GM19043 (cell line): ENCODE measurements around the gene BHLHE40.

Experiments
- ATAC-seq: cut with Tn5 transposase; IDR thresholded peaks from one replicate; pipeline ENCODE4 v1.9.1; 2021; ENCODE audit warnings: low read depth; ENCODE audit not compliant: unreplicated experiment

The BHLHE40 gene

DNA sequence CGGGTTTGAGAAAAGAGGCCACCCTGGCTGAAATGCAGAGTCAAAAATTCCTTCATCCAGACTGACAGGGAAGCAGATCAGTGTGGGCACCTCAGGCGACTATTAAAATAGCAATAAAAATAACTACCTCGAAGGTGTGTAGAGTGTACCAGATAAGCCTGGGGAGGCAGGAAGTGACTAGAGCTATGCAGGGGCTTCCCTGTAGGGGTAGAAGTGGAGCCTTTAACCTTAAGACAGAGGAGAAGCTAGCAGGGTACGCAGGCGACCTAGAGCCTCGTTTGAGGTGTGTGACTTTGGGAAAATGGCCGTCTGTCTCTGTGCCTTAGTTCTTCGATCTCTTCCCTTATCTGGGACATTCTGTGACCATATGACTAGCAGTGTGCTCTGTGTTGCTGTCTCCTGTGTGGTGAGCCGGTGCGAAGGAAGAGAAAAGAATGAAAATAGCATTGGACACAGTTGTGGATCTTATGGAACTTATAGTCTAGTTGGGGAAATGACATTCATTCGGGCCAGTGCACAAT, 17.6 kb downstream of the BHLHE40 start:
- no peak for ATAC-seq

DNA sequence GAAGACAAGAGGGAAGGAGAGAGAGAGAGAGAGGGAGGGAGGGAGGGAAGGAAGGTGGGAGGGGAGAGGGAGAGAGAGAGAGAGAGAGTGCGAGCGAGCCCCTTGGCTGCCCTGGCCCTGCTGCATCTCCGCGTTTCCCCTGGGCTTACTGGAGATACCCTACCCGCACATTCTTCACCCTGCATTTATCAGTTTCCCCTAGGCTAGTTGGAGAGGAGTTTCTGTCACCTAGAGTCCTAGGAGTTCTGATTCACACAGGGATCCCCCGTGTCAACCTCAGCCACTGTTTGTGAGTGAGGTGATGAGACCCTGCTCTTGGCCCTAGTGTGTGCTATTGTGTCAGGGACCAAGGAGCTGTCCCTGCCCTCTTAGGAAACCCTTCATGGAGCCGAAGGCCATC, 18.7 kb downstream of the BHLHE40 start:
- ATAC-seq = no peak

DNA sequence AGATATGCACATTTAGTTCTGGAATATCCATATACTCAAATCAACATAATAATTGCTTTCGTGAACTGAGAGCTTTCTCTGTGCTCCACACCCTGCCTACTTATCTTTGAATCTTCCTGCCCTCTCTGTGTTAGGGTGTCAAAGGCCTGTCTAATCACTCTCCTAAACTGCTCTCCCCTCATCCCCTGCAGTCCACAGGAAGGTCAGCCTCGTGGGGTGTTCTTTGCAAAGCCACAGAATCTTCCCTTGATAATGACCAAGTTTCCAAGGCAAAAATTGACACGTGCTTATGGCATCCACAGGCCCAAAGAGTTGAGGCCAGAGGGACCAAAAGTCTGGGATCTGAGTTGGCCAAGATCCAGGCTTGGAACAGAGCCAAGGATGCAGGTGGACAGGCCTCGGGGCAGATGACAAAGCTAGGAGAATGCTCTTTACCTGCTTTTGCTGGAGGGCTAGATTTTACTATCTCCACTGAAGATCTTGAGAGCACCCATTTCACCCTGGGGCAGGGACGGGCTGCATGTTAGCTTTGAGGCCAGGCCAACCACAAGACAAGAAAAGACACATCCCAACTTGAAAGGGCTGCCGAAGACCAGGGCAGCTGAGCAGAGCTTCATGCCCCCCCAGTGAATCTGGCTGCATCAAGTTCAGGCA, 20.4 kb downstream of the BHLHE40 start:
- ATAC-seq = no peak

DNA sequence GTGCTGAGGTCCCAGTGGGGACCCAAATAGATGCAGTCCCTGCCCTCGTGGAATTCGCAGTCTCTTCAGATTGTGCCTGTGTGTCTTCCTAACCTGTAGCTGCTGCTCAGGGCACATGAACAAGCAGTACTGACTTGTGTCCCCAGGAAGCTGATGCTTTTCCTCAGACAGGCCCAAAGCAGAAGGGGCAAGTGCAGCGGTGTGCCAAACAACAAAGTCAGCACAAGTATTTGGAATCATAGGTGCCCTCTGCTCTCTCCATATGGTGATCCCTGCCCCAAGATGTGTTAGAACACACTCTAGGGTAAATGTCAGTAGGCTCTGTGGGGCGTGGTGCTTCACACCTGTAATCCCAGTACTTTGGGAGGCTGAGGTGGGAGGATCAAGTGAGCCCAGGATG, 21.9 kb downstream of the BHLHE40 start:
- no peak for ATAC-seq

DNA sequence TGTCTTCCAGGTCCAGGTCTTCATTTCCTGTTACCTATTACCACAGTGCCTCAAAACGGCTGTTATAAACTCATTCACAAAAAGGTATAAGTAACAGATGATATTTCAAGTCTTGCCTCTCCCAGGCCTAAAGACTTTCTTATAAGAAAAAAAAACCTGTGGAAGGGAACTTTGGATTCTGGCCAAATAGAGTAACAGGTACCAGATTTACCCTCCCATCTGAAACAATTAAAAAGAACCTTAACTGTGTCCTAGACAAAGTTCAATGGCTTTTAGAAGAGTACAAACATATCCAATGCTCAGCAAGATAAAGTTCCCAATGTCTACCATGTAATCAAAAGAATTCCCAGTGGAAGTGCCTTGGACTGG, 22.6 kb downstream of the BHLHE40 start:
- no peak for ATAC-seq

DNA sequence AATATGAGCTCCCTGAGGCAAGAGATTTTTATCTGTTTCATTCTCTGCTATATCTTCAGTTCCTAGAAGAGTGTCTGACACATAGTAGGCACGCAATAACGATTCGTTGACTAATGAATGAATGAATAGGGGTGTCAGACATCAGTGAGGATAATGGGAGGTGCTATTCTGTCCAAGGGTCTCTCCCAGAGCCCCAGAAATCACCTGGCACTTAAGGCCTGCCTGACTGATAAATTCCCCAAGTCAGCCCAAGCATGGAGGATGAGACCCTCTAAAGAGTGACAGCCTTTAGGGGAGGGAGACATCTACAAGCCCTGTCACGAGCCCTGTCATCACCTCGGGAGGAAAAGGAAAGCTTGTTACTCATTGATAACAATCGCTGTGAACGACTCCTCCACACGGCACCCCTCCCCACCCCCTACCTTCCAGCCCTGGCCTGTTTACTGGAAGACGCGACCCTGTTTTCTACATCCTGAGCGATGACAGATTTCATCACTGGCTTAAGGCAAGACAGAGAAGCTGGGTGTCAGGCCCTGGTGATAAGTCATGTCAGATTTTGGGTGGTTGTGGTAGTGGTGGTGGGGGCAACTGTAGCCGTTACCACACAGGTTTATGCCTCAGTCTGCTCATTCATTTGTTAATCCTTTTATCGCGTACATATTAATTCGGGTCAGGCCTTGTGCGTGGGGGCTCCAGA, 23.1 kb downstream of the BHLHE40 start:
- no peak for ATAC-seq

DNA sequence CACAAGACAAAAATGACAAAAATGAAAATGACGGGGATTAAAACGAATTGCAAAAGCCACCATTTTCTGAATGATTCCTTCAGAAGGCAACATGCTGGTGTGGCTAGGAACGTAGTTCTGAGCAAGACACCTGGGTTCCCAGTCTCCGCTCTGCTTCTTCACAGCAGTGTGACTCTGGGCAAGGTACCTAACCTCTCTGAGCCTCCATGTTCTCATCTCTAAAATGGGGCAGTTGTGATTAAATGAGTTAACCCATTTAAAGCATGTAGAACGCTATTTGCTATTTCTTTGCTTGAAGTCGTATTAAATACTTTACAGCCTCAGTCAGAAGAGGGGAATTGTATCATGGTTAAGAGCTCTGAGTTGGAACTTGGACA, 23.6 kb downstream of the BHLHE40 start:
- ATAC-seq = no peak

DNA sequence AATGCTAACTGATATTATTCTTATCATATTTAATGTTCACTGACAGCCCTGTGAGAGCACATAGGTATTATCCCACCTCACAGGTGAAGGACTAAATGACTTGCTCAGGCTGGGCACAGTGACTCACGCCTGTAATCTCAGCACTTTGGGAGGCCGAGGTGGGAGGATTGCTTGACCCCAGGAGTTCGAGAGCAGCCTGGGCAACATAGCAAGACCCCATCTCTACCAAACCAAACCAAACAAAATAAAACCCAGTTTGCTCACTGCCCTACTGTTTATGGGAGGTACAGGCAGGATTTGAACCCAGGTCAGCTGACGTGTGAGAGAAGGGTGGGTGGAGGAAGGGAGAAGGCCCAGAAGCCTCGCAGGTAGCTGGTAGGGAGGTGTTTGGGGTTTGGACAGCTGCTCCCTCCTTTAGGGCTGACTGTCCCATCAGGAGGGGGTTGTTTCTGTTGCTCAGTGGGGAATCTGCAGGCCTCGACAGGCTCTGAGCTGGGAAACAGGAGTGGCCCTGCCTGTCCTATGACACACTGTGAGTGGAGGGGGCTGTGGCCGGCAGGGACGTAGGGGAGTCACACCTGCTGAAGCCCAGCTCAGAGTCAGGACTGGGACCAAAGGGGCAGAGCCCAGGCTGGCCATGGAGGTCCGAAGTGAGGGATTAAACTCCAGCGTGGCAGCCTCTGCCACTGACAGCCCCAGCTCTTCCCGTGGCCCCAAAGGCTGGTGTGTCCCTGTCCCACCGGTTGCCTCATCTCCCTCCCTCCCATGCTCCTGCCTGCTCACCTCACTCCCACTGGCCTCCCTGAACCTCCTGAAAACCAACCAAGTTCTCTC, 25.3 kb downstream of the BHLHE40 start:
- ATAC-seq = no peak

DNA sequence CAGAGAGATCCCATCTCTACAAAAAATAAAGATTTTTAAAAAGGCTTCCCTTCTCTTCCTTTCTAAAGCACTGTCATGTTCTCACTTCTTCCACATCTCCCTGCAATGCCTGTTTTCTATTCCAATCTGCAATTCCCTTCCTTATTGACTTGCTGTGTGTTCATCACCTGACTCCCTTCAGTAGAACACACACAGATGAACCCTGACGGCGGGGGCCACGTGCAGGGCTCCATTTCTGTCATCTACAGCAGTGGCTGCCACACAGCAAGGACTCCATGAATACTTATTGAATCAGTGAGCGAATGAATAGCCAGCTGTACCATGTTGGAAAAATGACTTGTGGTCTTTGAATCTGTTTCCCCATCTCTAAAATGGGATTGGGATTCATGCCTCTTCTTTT, 26.1 kb downstream of the BHLHE40 start:
- no peak for ATAC-seq

DNA sequence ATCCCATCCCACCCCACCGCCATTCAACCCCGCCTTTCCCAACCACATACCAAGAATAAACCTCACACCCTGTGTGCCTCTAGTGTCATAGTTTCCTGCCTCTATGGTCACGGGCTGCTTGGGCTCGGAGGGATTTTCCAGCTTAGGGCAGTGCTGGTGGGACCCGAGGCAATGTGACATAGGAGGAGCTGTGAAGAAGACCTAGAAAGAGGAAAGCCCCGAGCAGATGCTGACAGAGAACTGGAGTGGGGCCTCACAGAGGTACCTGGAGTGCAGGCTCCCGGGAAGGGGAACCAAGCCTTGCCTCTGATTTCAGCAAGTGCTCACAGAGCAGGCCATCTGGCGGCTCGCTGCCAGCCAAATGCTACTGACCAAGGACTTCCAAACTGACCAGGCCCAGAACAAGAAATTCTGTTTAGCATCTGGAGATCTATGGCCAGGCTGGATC, 27.5 kb downstream of the BHLHE40 start:
- ATAC-seq = peak; percentile 64

DNA sequence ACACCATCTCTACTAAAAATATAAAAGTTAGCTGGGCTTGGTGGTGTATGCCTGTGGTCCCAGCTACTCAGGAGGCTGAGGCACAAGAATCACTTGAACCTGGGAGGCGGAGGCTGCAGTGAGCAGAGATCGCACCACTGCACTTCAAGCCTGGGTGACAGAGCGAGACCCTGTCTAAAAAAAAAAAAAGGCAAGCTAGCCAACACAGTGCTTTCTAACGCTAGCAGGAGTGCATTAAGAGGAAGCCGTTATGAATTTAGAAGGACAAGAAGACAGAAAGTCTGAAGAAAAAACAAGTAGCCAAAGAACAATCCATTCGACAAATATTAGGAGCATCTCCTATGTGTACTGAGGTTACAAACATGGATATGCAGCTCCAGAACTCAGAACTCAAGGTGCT, 28.6 kb downstream of the BHLHE40 start:
- no peak for ATAC-seq

DNA sequence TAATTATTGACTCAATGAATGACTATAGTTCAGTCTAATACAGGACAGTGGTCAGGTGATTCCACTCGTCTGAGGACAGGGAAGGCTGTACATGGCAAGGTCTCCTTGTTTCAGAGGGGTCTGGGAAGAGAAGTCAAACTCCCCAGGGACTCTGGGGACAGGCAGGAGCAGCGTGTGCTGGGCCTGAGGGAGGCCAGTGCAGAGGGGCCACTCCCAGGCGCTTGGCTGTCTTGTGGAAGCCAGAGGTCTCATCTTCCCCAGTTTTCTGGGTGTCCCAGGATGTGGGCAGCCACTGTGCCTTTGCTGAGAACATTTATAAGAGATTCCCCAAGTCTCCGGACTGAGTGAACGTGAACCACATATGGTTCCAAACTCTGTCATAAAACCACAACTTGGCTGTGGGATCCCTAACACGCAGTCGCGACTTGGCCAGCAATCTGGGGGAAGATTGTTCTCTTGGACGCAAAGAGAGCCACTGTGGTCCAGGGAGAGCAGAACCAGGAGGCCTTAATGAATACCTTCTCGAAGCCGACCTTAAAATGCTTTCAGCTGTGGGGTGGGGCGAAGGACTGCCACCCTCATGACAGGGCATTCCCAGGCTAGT, 30.4 kb downstream of the BHLHE40 start:
- ATAC-seq = no peak

DNA sequence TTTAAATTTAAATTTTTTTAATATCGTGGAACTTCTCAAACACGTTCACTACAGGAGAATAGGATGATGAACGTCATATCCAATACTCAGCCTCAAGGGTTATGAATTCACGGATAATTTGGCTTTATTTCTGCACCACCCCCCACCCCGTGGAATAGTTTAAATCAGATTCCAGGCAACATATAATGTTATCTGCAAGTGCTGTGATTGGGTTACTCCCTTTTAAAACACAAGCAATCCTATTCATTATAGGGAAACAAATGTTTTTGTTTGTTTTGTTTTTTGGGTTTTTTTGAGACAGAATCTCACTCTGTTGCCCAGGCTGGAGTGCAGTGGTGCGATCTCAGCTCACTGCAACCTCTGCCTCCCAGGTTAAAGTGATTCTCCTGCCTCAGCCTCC, 30.9 kb downstream of the BHLHE40 start:
- ATAC-seq = no peak

DNA sequence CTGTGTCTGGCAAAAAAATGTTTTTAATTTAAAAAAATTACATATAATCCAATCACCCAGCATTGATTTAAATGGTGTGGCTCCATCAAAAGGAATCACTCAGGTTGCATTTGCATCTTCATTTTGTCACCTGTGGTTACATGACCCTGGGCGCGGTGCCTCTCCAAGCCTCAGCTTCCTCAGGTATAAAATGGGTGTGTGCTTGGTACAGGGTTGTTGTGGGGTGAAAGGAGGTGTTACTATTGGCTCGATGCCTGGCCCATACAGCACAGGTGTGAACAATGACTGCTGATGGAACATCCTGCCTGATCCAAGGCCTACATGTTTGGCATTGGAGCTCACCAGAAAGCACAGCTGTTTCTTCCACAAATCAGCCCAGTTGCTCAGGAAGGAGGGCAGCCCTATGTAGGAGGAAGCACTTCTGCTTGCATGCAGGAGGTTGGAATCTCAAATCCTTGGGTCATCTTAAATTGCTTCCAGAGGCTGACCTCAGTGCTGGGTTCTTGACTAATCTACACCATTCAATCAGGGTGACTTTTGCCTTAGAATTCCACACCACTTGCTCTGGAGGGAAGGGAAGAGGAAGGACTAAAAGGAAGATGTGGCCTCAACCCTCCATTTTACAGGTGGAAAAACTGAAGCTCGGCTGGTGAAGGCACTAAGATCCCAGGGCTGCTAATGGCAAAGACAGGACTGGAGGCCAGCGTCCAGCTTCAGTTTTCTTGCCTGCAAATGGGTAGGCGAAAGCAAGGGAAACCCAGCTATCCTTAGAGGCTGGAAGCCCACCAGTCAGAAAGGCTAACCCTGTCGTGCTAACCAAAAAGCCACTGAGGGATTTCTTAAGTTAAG, 31.7 kb downstream of the BHLHE40 start:
- ATAC-seq = no peak

DNA sequence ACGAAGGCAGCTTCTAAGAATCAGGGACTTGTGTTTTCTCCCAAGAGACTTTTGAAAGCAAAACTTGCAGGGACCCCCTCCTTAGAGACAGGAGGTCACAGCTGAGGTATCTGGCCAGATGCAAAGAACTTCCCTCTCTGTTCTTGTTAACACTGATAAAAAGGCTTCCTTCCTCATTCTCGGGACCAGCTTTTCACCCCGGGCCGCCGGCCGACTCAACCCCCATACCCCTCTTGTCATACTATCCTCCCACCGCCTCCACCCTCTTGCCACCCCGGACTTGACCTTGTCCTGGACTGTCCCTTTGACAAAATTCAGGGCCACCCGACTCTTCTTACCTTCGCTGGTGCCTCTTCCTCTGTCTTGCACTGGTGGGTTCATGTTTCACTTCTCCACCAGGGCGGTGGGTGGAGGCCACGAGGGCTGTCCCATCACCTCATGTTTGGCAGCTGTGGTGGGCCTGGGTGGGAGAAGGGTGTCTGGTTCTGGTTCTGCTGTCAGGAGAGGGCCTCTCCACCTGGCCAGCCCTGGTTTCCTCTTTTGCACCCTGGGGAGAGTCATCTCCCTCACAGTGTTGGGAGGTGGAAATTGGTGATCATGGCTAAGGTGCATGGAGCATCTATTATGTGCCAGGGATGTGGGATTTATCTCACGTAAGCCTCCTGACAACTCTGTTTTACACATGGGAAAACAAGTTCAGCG, 32.5 kb downstream of the BHLHE40 start:
- ATAC-seq = peak; percentile 49

DNA sequence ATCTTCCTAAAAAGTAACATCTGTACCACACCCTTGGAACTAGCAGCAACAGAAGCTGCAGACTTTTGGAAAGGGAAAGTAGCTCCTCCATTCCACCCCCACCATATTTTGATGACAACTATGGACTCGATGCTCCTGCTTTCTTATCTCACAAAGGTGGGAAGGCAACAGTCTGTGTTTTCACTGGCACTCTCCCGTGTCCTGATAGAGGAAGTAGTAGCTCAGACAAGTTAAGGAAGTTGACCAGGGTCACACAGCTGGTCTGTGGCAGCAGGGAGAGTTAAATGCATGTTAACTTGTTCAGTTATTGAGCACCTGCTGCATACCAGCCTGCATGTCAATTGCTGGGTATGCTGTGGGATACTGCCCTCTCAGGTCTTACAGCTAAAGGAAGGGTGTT, 33.1 kb downstream of the BHLHE40 start:
- no peak for ATAC-seq

DNA sequence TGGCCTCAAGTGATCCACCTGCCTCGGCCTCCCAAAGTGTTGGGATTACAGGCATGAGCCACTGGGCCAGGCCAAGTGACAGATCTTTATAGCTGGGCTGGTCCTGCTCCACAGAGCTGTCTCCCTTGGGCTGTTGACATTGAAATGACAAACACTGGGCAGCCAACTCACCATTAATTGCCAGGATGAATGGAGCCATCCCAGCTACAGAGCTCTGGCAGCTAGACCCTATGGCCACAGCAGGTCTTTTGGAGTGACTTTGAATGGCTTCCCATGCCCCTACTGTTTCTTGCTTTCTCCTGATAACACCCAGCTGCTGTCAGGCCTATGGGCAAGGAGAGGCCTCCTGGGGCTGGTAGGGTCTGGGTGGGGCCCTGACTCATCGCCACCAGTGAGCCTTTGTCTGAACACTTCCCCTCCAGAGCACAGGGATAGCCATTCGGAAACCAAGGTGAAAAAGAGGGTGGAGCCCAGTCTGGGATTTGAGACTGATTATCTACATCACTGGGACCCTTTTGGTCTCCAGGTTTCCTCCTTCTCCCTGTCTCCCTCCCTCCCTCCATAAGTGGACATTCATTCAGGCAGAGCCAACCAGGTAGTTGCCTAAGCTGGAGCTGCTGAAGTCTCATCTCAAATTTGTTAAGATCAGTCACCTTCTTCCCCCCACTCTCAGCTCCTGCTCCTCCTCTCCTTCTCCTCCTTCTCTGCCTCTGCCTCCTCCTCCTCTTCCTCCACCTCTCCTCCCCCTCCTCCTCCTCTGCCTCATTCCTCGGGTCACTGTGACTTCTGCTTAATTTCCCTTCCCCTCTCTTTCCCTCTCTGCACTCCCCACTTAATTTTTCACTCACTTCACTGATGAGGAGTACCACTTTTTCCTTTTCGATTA, 34.0 kb downstream of the BHLHE40 start:
- no peak for ATAC-seq

DNA sequence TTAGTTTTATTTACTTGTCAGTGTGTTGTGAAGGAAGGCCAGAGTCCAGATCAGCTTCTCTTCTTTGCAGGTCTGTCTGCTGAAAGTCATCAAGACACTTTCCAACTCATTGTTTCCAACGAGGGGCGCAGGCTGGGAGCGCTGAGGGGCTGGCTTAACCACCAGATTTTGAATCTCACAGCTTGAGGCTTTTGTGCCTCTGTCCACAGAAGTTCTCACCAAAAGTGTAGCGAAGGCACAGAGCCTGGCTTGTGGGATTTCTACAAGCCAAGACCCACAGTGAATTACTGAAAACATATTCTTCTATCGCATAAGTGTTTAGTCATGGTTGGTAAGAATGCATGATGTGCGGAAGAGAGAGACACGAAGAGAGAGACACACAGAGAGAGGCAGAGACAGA, 35.2 kb downstream of the BHLHE40 start:
- no peak for ATAC-seq

DNA sequence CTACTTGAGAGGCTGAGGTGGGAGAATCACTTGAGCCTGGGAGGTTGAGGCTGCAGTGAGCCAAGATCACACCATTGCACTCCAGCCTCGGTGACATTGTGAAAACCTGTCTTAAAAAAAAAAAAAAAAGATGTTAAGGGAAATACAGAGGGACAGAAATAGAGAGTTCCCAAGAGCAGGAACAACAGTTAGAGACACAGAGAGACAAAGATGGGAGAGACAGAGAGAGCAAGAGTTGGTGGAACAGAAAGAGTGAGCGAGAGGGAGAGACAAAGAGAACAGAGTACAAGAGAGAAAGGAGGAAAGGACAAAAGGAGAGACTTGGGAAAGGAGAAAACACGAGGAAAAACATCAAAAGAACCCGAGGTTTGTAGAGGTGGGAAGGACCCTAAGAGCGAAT, 35.8 kb downstream of the BHLHE40 start:
- no peak for ATAC-seq
